HG03139 (cell line): Measurements from ENCODE around the gene SHB.
"Not testable (repeated sequence)": the region's sequence is repeated elsewhere in the genome, so short reads cannot be mapped to it uniquely, and the experiment has no call there.

ENCODE experiments used
- ATAC-seq: cut with Tn5 transposase; IDR thresholded peaks from one replicate; pipeline ENCODE4 v1.9.1; 2021; ENCODE audit not compliant: unreplicated experiment

Gene SHB

DNA sequence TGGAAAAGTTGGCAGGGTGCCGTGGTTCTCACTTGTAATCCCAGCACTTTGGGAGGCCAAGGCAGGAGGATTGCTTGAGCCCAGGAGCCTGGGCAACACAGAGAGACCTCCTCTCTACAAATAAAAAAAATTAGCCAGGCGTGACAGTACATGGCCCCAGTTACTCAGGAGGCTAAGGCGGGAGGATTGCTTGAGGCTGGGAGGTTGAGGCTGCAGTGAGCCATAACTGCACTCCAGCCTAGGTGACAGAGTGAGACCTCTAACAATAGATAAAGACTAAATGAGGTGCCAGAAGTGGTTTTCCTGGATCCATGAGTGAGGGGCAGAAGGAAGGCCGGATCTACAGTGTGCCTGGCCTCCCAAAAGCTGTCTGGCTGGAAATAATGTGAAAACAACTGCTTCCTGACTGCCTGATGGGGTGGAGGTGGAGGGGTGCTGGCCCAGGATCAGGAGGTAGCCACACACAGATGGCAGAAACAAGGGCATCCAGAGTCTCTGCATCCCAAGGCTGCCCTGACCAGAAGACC is 4.1 kb downstream of the SHB start:
- no peak for ATAC-seq

DNA sequence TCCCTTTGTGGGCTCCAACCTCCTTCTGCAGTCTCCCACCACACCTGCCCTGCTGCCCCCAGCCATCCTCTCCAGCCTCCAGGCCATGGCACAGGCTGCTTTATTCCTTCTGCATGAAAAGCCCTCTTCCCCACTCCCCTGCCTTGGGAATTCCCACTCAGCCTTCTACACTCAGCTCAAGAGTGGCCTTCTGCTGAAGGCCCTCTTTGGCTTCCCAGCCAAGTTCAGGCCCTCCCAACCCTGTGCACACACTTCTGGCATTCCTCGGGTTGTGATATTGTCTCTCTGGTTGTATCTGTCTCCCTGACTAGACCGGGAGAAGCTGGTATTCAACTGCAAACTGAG is 5.7 kb downstream of the SHB start:
- ATAC-seq = no peak

- no peak for ATAC-seq
Observed at GRCh38 chr9:38062498-38063362, 6.3 kb downstream of the SHB start.

DNA sequence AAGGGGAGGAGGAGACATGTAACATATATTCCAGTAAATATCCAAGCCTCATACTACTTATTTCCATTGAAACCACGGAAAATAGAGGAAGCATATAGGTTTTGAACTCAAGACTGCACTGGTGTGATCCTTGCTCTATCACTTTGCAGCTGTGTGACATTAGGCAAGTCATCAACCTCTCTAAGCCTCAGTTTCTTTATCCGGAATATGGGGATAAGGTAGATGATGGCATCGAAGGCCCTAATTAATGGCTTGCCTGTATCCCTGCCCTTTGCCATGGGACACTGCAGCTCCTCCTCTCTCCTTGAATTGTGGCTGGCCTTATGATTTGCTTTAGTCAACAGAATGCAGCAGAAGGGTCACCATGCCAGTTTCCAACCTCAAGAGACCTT is 6.9 kb downstream of the SHB start:
- ATAC-seq = no peak

DNA sequence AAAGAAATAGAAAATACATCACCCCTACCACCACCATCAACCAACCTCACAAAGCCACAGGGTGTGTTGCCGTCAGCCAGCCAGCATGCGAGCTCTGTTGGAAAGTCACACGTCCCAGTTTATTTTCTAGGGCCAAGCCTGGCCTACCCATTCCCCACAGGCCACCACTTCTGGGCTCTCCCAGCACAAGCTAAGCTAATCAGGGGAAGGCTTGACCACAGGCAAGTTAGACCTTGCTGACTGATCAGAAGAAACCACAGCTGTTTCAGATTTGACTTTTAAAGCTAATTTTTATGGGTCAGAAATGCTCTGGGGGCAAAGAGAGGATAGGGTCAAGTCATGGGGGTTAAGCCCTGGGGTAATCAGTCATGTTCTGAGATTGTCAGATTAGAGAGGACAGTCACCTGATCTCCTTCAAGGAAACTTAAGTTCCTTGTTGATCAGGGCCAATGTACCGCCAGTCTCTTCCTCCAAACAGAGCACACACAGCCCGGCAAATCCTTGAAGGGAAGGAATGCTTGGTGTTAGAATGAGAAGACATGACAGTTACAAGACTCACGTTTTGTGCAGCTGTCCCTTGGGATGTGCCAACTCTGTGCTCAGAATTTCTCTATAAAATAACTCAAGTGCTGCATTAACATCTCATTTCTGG is 7.6 kb downstream of the SHB start:
- ATAC-seq = no peak

DNA sequence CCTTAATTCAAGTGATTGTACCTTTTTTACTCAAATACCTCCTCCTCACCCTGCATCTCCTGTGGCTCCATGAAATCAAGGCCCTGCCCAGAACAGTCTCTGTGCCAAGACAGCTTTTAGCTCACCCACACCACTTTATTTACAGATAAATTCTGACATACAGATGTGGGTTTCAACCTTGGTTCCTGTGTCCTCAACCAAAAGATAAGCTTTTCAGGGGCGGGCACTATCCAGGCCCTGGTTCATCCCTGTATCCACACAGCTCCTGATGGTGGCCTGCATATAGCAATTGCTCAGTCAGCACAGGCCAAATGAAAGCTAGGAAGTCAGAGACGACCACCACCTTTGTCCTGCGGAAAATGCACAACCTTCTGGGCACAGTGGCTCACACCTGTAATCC is 8.3 kb downstream of the SHB start:
- ATAC-seq = no peak

- no peak for ATAC-seq
Observed at GRCh38 chr9:38059233-38059936, 9.6 kb downstream of the SHB start.

- no peak for ATAC-seq
Observed at GRCh38 chr9:38058452-38059232, 10.4 kb downstream of the SHB start.

GRCh38 chr9:38057416-38058195 is 11.4 kb downstream of the SHB start:
- ATAC-seq = no peak

DNA sequence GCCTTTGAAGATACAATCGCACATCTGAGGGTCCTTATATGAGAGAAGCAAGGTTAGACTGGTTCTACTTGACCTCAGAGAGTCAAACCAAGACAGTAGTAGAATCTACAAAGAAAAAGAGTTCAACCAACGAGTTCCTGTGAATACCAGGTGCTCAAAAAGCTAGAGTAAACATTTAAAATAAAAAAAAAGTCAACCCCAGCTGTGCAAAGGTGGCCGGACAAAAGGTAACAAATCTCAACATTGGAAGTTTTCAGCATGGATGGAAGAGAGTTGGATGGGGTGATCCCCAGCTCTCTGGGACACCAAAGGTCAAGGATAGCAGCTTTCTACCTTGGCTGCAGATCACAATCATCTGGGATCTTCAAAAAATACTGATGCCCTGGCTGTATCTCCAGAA is 14.4 kb downstream of the SHB start:
- no peak for ATAC-seq

GRCh38 chr9:38053697-38054461 is 15.1 kb downstream of the SHB start:
- ATAC-seq = no peak

DNA sequence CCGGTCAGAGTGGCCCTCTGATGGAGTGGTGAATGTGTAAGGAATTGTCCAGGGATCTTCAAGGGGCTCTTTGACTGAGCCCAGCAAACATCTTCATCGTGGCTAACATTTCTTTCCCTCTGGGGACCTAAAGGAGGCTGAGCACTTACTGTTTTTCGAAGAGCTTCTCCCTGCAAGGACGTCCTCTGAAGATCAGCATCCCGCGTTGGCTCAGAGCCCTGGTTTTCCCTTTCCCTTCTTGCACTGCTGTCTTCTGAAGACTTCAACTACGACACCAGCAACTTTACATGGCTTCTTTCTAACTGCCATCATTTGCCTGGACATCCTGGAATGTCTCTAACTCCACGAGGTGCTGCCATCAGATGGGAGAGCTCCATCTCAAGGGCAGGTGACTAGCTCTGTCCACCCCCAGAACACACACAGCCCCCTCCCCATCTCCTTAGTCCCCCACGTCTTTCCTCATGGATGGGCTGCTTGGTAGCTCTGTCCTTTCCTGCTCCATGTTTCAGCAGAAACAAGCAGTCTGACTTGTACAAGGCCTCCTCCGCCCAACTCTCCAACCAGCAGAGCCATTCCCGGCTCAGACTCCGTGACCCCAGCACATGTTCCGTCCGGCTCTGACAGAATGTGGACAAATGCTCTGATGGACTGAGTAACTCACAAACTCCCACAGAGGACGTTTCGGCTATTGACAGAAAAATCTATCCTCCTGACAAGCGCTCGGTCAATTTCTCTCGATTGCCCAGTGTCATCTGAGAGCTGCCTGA is 17.1 kb downstream of the SHB start:
- no peak for ATAC-seq

DNA sequence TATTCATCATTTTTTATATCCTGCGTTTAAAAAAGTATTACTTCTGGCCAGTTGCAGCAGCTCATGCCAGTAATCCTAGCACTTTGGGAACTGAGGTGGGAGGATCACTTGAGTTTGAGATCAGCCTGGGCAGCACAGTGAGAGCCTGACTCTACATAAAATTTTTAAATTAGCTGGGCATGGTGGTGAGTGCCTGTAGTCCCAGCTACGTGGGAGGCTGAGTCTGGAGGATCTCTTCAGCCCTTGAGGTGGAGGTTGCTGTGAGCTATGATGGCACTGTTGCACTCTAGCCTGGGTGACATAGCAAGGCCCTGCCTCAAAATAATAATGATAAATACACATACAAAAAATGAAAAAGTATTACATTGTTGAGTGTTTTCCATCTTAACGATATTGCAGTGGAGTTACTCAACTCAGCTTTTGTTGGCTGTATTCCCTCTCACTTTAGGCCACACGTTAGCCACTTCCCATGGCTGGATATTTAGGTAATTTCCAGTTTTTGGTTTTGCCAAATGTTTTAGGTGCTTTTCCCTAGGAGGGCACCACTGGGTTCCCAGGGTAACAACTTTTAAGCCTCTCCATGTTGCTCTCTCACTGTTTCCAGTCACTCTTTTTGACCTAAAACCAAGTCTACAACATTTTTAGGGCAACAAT is 20.6 kb downstream of the SHB start:
- ATAC-seq = no peak

DNA sequence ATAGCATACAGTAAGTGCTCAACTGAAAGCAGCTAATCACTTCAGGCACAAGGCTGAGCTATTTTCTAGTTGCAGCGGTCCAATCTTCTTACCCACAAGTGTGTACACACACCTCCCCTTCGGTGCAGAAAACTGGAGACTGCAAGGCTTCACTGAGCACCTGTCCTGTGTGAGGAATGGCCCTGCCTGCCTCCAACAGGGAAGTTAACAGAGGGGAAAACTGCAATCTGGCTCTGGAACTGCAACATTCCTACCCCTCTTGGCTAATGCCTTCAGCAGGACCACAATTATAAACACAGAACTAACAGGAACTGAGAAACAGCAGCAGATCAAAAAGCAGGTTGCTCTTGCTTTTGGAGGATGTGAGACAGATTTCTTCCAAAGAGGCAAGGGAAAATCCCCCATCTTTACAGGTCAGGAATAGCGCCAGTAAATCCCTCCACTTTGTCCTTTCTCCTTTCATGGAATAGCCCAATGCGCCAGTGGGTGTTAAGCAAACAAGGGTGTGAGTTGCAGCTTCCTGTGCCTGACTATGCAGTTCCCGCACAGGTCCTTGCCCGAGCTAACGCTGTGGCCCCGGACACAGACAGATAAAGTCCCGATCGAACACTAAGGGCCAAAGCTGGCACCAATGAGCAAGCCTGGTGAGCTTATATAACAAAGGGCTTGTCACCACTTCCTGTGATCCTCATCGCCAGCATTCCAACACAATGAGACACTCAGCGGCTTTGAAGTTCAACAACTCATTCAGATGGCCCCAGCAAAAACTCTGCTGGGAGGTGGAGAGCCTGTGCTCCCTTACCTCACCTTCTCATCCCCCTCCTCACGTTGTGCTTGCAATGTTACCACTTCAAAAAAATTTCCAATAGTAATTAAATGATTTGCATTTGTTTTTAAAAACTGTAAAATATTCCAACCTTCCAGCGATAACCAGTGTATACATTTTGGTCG is 21.5 kb downstream of the SHB start:
- no peak for ATAC-seq

- no peak for ATAC-seq
Observed at GRCh38 chr9:38046661-38047300, 22.2 kb downstream of the SHB start.

DNA sequence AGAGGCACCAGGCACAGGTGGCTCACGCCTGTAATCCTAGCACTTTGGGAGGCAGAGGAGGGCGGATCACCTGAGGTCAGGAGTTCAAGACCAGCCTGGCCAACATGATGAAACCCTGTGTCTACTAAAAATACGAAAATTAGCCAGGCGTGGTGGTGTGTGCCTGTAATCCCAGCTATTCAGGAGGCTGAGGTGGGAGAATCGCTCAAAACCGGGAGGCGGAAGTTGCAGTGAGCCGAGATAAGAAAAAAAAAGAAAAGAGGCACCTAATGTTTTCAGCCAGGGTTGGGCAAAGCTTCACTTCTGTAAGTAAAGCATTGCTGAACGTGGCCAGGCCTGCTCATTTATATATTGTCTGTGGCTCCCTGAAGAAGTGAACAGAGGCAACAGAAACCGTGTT is 23.1 kb downstream of the SHB start:
- not testable (repeated sequence) for ATAC-seq

GRCh38 chr9:38044706-38045105 is 24.3 kb downstream of the SHB start:
- ATAC-seq = no peak
